ENCODE data around the gene PDCD1. TPM values are rescaled to one million over a fixed set of nuclear protein-coding genes. Genes with fewer than 3 reads are reported as not detected.

Gene PDCD1
- total and polyA plus RNA-seq, 2 of the 13 experiments (the other 11 are each of a cell fraction or from before 2014, with no cell fraction given) = 0.04 TPM; not detected in 1

DNA sequence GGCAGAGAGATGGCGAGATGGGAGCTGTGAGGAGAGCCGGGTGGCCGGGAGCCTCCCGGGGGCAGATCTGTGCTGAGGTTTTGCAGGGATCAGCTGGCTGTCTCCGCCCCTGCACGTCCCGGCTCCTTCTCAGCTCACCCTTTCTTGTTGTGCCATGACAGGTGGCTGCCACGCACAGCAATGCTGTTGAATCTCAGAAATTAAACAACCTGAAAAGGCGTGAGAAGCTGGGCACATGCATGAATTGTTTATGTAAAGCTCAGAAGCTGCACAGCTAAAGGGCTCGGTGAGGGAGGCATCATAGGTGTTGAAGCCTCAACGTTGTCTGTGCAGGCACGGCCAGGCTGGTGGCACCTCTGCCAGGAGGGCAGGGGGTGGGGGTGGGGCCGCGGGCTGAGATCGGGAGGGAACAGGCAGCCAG lies 10.0 kb upstream of the PDCD1 start (continued):
- TF ChIP-seq, protein P1, sequence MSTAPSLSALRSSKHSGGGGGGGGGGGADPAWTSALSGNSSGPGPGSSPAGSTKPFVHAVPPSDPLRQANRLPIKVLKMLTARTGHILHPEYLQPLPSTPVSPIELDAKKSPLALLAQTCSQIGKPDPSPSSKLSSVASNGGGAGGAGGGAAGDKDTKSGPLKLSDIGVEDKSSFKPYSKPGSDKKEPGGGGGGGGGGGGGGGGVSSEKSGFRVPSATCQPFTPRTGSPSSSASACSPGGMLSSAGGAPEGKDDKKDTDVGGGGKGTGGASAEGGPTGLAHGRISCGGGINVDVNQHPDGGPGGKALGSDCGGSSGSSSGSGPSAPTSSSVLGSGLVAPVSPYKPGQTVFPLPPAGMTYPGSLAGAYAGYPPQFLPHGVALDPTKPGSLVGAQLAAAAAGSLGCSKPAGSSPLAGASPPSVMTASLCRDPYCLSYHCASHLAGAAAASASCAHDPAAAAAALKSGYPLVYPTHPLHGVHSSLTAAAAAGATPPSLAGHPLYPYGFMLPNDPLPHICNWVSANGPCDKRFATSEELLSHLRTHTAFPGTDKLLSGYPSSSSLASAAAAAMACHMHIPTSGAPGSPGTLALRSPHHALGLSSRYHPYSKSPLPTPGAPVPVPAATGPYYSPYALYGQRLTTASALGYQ (CRISPR knock-in tag; IDR thresholded peaks at IDR 0.05) = no peak
- no peak for TF ChIP-seq ZNF496 (CRISPR knock-in tag; IDR thresholded peaks at IDR 0.05; ENCODE audit: insufficient replicate concordance)
- TF ChIP-seq MLLT10 (CRISPR knock-in tag; IDR thresholded peaks at IDR 0.05) = no peak
- TF ChIP-seq KMT2B (CRISPR knock-in tag; IDR thresholded peaks at IDR 0.05) = no peak
- TF ChIP-seq, protein P2, sequence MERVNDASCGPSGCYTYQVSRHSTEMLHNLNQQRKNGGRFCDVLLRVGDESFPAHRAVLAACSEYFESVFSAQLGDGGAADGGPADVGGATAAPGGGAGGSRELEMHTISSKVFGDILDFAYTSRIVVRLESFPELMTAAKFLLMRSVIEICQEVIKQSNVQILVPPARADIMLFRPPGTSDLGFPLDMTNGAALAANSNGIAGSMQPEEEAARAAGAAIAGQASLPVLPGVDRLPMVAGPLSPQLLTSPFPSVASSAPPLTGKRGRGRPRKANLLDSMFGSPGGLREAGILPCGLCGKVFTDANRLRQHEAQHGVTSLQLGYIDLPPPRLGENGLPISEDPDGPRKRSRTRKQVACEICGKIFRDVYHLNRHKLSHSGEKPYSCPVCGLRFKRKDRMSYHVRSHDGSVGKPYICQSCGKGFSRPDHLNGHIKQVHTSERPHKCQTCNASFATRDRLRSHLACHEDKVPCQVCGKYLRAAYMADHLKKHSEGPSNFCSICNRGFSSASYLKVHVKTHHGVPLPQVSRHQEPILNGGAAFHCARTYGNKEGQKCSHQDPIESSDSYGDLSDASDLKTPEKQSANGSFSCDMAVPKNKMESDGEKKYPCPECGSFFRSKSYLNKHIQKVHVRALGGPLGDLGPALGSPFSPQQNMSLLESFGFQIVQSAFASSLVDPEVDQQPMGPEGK (CRISPR knock-in tag; IDR thresholded peaks at IDR 0.05) = no peak
- TF ChIP-seq, protein P3, sequence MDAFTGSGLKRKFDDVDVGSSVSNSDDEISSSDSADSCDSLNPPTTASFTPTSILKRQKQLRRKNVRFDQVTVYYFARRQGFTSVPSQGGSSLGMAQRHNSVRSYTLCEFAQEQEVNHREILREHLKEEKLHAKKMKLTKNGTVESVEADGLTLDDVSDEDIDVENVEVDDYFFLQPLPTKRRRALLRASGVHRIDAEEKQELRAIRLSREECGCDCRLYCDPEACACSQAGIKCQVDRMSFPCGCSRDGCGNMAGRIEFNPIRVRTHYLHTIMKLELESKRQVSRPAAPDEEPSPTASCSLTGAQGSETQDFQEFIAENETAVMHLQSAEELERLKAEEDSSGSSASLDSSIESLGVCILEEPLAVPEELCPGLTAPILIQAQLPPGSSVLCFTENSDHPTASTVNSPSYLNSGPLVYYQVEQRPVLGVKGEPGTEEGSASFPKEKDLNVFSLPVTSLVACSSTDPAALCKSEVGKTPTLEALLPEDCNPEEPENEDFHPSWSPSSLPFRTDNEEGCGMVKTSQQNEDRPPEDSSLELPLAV (CRISPR knock-in tag; conservative IDR thresholded peaks at IDR 0.05; ENCODE audit: low read depth) = no peak
- TF ChIP-seq ZNF674 (CRISPR knock-in tag; IDR thresholded peaks at IDR 0.05; ENCODE audit: low read depth) = no peak
- TF ChIP-seq RFXAP (CRISPR knock-in tag; IDR thresholded peaks at IDR 0.05; ENCODE audit: borderline replicate concordance) = no peak
- TF ChIP-seq ARNTL (CRISPR knock-in tag; IDR thresholded peaks at IDR 0.05) = no peak
- TF ChIP-seq ZNF101 (CRISPR knock-in tag; IDR thresholded peaks at IDR 0.05; ENCODE audit: borderline replicate concordance, low read depth) = no peak
- TF ChIP-seq SMAD9 (CRISPR knock-in tag; IDR thresholded peaks at IDR 0.05) = no peak
